GM12878 (cell line): Measurements from ENCODE around the gene TMEM217.

Experiments
- BRCA1 ChIP-seq: IDR thresholded peaks from 2 replicates; pipeline ENCODE4 v1.6.1; 2011; ENCODE audit warnings: low read depth, low read length, improper control_type of control experiment
- KLF5 ChIP-seq: fragments of 450-650 bp; IDR thresholded peaks from 2 replicates; pipeline ENCODE4 v1.6.1; 2014; ENCODE audit warnings: mild to moderate bottlenecking; ENCODE audit not compliant: partially characterized antibody
- NR2F1 ChIP-seq: fragments of 450-650 bp; conservative IDR thresholded peaks from 2 replicates; pipeline ENCODE4 v1.6.1; 2017; ENCODE audit warnings: mild to moderate bottlenecking
- RFX5 ChIP-seq: IDR thresholded peaks from 2 replicates; pipeline ENCODE4 v1.6.1; 2011; ENCODE audit warnings: low read depth, low read length, improper control_type of control experiment
- SMAD5 ChIP-seq: IDR thresholded peaks from 2 replicates; pipeline ENCODE4 v1.6.1; 2016; ENCODE audit warnings: antibody characterized with exemption, low read depth
- SP1 ChIP-seq: IDR thresholded peaks from one replicate; pipeline ENCODE4 v1.6.1; 2011; ENCODE audit warnings: low read depth, low read length
- SREBF1 ChIP-seq: IDR thresholded peaks from 2 replicates; pipeline ENCODE4 v1.6.1; 2012; ENCODE audit warnings: mild to moderate bottlenecking, low read length
- STAT3 ChIP-seq: IDR thresholded peaks from 2 replicates; pipeline ENCODE4 v1.6.1; 2011; ENCODE audit warnings: low read depth, low read length, improper control_type of control experiment

DNA sequence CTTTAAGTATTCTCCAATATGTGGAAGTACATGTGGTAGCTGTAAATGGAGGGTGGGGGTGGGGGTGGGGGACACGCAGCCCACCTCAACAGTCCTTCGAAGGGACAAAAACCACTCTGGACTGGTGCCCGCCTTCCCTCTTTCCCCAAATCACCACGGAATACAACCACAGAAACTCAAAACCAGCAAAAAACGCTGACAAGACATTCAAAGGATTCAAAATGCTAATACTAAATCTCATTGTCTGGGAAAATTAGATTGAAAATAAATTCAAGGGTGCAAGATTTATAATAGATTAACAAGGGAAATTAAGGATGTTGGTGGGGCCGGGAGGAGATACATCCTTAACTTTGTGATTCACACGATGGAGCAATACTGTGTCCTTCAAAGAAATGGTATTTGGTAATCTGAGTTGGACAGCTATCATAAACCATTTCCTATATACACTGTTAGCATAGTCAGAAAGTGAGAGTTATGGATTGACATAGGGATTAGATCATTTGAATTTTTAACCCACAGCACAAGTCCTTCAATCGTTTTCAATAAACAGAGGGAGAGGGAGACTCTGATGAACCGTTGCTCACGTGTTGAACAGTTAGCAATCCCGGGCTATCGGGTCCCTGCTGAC lies 1.1 kb downstream of the TMEM217 start:
- TF ChIP-seq STAT3 (no peak), KLF5 (no peak), NR2F1 (no peak), RFX5 (no peak), SP1 (no peak), SMAD5 (no peak), BRCA1 (no peak), SREBF1 (no peak)
